B cell (primary cell): Measurements from ENCODE around the gene TRPV6. TPM values are rescaled to one million over a fixed set of nuclear protein-coding genes. Genes with fewer than 3 reads are reported as not detected.

Source experiments
- ATAC-seq: fragments of 200-7000 bp; cut with Tn5 transposase; one replicate; pipeline ENCODE4 v1.10.0; 2021; ENCODE audit warnings: low read depth, mild to moderate bottlenecking, moderate number of reproducible peaks, moderate library complexity
- CTCF ChIA-PET: fragments of 350-600 bp; sonication (Branson Sonifier 250); formaldehyde crosslinking; loops from one replicate; lab custom pipeline; 2021; ENCODE audit warnings: antibody characterized with exemption, inconsistent platforms; lab: Charles Lee
- POLR2A ChIA-PET: fragments of 350-600 bp; sonication (Branson Sonifier 250); formaldehyde crosslinking; loops from one replicate; lab custom pipeline; 2021; ENCODE audit warnings: antibody characterized with exemption; lab: Charles Lee
- DNase-seq: peaks from one replicate; pipeline ENCODE4 v3.0.0; 2013
- H2AFZ ChIP-seq: 2 replicates; pipeline ENCODE4 v1.6.1; 2012; ENCODE audit warnings: mild to moderate bottlenecking, low read depth, low read length; ENCODE audit not compliant: insufficient read depth, poor library complexity, severe bottlenecking
- H3K27ac ChIP-seq, 2 donors: 1 replicate in 1 of 2; 2 replicates in 1 of 2; pipeline ENCODE4 v1.5.1; 2012 to 2013; ENCODE audit warnings: low read length in 2 of 2, mild to moderate bottlenecking in 2 of 2, moderate library complexity in 1 of 2
- H3K27me3 ChIP-seq, 4 experiments: fragments of 200-600 bp in 1 of 4; sonication (generic) in 1 of 4; replicated peaks in 1 of 4; 1 replicate in 2 of 4; 2 replicates in 2 of 4; pipeline versions ENCODE4 v1.6.1 to v1.7.0; 2013 to 2016; ENCODE audit warnings: low read length in 3 of 4, mild to moderate bottlenecking in 2 of 4, mixed read lengths in 1 of 4, moderate library complexity in 1 of 4; ENCODE audit not compliant: insufficient read depth in 4 of 4, control insufficient read depth in 3 of 4; ENCODE audit errors: control extremely low read depth in 1 of 4
- H3K36me3 ChIP-seq, 2 experiments: replicated peaks in 1 of 2; 1 replicate in 1 of 2; 2 replicates in 1 of 2; pipeline versions ENCODE4 v1.6.1 to v1.7.1; 2013; ENCODE audit warnings: low read length in 1 of 2; ENCODE audit not compliant: insufficient read depth in 2 of 2, control insufficient read depth in 1 of 2; ENCODE audit errors: control extremely low read depth in 1 of 2, extremely low read depth in 1 of 2
- H3K4me1 ChIP-seq, 2 donors: fragments of 200-600 bp in 1 of 2; sonication (generic) in 1 of 2; 1 replicate in 1 of 2; 2 replicates in 1 of 2; pipeline versions ENCODE4 v1.5.1 to v1.6.1; 2013 to 2017; ENCODE audit warnings: low read length in 2 of 2; ENCODE audit not compliant: control insufficient read depth in 2 of 2, insufficient read depth in 2 of 2
- H3K4me2 ChIP-seq: replicated peaks from 2 replicates; pipeline ENCODE3; 2012; ENCODE audit warnings: mild to moderate bottlenecking, low read depth, low read length; ENCODE audit not compliant: poor library complexity, severe bottlenecking
- H3K4me3 ChIP-seq, 5 experiments: fragments of 200-600 bp in 1 of 5; sonication (generic) in 1 of 5; 1 replicate in 3 of 5; 2 replicates in 2 of 5; pipeline versions ENCODE4 v1.5.1 to v1.7.0; 2011 to 2016; ENCODE audit warnings: low read length in 4 of 5, mild to moderate bottlenecking in 4 of 5, low read depth in 2 of 5, control low read depth in 1 of 5, moderate library complexity in 1 of 5; ENCODE audit not compliant: insufficient read depth in 1 of 5; ENCODE audit errors: control extremely low read depth in 1 of 5, extremely low read depth in 1 of 5
- H3K79me2 ChIP-seq: fragments of 200-600 bp; sonication (generic); one replicate; pipeline ENCODE4 v1.6.0; 2016; ENCODE audit warnings: low read length; ENCODE audit not compliant: control insufficient read depth, insufficient read depth
- H3K9ac ChIP-seq: fragments of 200-600 bp; sonication (generic); 2 replicates; pipeline ENCODE4 v1.6.1; 2017; ENCODE audit warnings: mild to moderate bottlenecking, low read length, moderate library complexity
- H3K9me3 ChIP-seq, 3 donors: one replicate each; pipeline versions ENCODE4 v1.6.1 to v1.7.1; 2013; ENCODE audit warnings: low read length in 2 of 3; ENCODE audit not compliant: control insufficient read depth in 2 of 3, insufficient read depth in 1 of 3; ENCODE audit errors: control extremely low read depth in 1 of 3
- H4K20me1 ChIP-seq: 2 replicates; pipeline ENCODE4 v1.6.0; 2012; ENCODE audit warnings: mild to moderate bottlenecking, low read length; ENCODE audit not compliant: insufficient read depth, control insufficient read depth, poor library complexity, severe bottlenecking
- H3K27ac Mint-ChIP-seq: one replicate; pipeline ENCODE4 v1.8.0; 2021; ENCODE audit warnings: mixed read lengths
- H3K27me3 Mint-ChIP-seq: one replicate; pipeline ENCODE4 v1.8.0; 2021; ENCODE audit warnings: mixed read lengths
- H3K4me1 Mint-ChIP-seq: one replicate; pipeline ENCODE4 v1.8.0; 2021; ENCODE audit warnings: mixed read lengths
- H3K4me3 Mint-ChIP-seq: one replicate; pipeline ENCODE4 v1.8.0; 2021; ENCODE audit warnings: mixed read lengths
- H3K9me3 Mint-ChIP-seq: one replicate; pipeline ENCODE4 v1.8.0; 2022; ENCODE audit warnings: mixed read lengths; ENCODE audit not compliant: insufficient read depth
- EZH2 ChIP-seq: IDR thresholded peaks from 2 replicates; pipeline ENCODE4 v1.6.1; 2012; ENCODE audit warnings: borderline replicate concordance, low read depth, mild to moderate bottlenecking, moderate library complexity, low read length; ENCODE audit not compliant: insufficient read depth, poor library complexity, severe bottlenecking
- WGBS: methylation state at CpG from one replicate; pipeline ENCODE4 v1.1.5; 2013; ENCODE audit warnings: missing lambda C conversion rate; ENCODE audit not compliant: insufficient coverage; 5-methylcytosine and 5-hydroxymethylcytosine counted together
- intact Hi-C: fragments of 100-400 bp; cut with micrococcal nuclease; formaldehyde crosslinking; loops from one replicate; pipeline ENCODE4 v1.10.0; 2022
- polyA plus RNA-seq: library from polyadenylated mRNA; depleted of rRNA; stranded (reverse); fragments of >200 nt; gene quantifications from 2 replicates; pipeline ENCODE4 v1.2.3, GENCODE V29; 2012
- total RNA-seq, 2 donors: library from RNA; stranded (reverse); fragments of 120-200 nt in 1 of 2; gene quantifications; 1 replicate in 1 of 2; 2 replicates in 1 of 2; pipeline versions ENCODE4 v1.2.3 to v1.2.4, GENCODE V29; 2013 to 2022
- TF ChIP-seq, protein P1 (sequence below): fragments of 200-600 bp; IDR thresholded peaks from one replicate; pipeline ENCODE4 v1.8.0; 2022; ENCODE audit warnings: antibody characterized with exemption, mild to moderate bottlenecking

The TRPV6 gene
- total and polyA plus RNA-seq, 2 donors (not counting 1 experiment from before 2014, with no cell fraction given), result not detected

DNA sequence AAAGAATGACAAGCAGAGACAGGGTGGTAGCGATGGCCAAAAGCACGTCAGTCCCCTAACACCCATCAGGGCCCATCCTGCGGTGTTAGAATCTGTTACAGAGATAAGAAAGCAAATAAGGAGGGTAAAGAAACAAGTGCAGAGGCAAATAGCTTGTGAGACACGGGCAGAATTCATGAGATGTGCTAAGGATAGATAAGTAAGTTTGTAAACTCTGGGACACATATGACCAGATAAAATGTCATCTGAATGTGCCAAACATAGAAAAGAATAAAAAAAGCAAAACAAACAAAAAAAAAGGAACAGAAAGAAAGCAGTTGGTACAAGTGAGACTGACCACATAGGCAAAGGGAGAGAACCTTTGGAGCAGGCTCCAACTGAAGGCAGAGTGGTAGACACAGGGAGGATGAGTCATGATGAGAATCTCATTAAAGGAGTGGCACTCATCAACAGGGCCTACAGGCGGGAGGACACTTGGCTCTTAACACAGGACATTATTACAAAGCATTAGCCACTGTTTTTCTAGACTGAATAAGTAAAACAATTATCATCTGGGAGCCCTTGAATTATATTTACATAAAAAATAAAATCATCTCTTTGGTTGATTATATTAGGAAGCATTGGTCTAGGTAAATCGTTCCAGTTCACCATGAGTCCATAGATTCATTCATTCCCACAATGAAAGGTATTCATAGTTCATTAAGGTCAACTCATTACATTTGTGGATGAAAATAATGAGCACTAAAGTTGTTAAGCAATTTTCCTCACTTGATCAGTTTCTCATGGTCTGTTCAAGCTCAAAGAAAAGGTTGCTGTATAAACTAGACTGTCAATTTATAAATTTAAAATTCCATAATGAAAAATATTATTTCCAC is 52.1 kb downstream of the TRPV6 start:
- Histone ChIP-seq H3K4me1 (peaks cover 0 to 11% of the 10 kb centered on the region in 2 donors), H2AFZ (no peak overlapping the region), H3K27ac (no peak overlapping the region), H3K36me3 (no peaks in the 10 kb centered on the region), H4K20me1 (no peaks in the 10 kb centered on the region), H3K4me3 (no peak overlapping the region), H3K4me2 (no peak overlapping the region), H3K27me3 (no peaks in the 10 kb centered on the region), H3K9me3 (no peaks in the 10 kb centered on the region), H3K9ac (no peak overlapping the region), H3K79me2 (no peaks in the 10 kb centered on the region)
- CTCF ChIA-PET, result no interaction called here
- Mint-ChIP-seq H3K4me1 (peaks cover 28% of the 10 kb centered on the region), H3K27me3 (no peaks in the 10 kb centered on the region), H3K4me3 (no peak overlapping the region), H3K27ac (no peak overlapping the region), H3K9me3 (no peaks in the 10 kb centered on the region)
- DNase-seq (no peak), ATAC-seq (no peak)
- WGBS, result no CpG with 5 or more reads among the region's 6 CpGs
- POLR2A ChIA-PET, result no interaction called here
- TF ChIP-seq EZH2, result no peak
- TF ChIP-seq, protein P1, sequence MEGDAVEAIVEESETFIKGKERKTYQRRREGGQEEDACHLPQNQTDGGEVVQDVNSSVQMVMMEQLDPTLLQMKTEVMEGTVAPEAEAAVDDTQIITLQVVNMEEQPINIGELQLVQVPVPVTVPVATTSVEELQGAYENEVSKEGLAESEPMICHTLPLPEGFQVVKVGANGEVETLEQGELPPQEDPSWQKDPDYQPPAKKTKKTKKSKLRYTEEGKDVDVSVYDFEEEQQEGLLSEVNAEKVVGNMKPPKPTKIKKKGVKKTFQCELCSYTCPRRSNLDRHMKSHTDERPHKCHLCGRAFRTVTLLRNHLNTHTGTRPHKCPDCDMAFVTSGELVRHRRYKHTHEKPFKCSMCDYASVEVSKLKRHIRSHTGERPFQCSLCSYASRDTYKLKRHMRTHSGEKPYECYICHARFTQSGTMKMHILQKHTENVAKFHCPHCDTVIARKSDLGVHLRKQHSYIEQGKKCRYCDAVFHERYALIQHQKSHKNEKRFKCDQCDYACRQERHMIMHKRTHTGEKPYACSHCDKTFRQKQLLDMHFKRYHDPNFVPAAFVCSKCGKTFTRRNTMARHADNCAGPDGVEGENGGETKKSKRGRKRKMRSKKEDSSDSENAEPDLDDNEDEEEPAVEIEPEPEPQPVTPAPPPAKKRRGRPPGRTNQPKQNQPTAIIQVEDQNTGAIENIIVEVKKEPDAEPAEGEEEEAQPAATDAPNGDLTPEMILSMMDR, result no peak
- intact Hi-C loops, result loop anchor here (2.0 kb wide), 1 partner anchor 21 kb away; no protein-coding TSS in a partner anchor

GRCh38 chr7:142832417-142832816 is 53.1 kb downstream of the TRPV6 start:
- POLR2A ChIA-PET, result no interaction called here
- no peak overlapping the region for H3K4me3 ChIP-seq
- H3K27me3 ChIP-seq, result no peaks in the 10 kb centered on the region
- H3K4me2 ChIP-seq, result no peak overlapping the region
- ATAC-seq (no peak), DNase-seq (no peak)
- no peaks in the 10 kb centered on the region for H3K79me2 ChIP-seq
- H3K9me3 ChIP-seq, result no peaks in the 10 kb centered on the region
- H3K9ac ChIP-seq, result no peak overlapping the region
- peaks cover 0 to 11% of the 10 kb centered on the region in 2 donors for H3K4me1 ChIP-seq
- intact Hi-C loops, result no loop called here
- no peaks in the 10 kb centered on the region for H3K9me3 Mint-ChIP-seq
- 100% methylated on average over 1 of the region's 2 CpGs for WGBS
- H3K36me3 ChIP-seq, result no peaks in the 10 kb centered on the region
- no peak overlapping the region for H3K27ac ChIP-seq
- no peak for TF ChIP-seq EZH2
- TF ChIP-seq, protein P1, result no peak
- H3K27me3 Mint-ChIP-seq, result no peaks in the 10 kb centered on the region
- H3K4me3 Mint-ChIP-seq, result no peak overlapping the region
- CTCF ChIA-PET, result interaction anchor here (0.7 to 1.3 kb wide), 5 partner anchors 11 to 229 kb away, joined by 3 to 11 read pairs (median 4); no protein-coding TSS in a partner anchor
- H2AFZ ChIP-seq, result no peak overlapping the region
- H4K20me1 ChIP-seq, result no peaks in the 10 kb centered on the region
- peaks cover 28% of the 10 kb centered on the region for H3K4me1 Mint-ChIP-seq
- no peak overlapping the region for H3K27ac Mint-ChIP-seq
